ENCODE data around the gene C11orf42.
"Not testable (repeated sequence)": the region's sequence is repeated elsewhere in the genome, so short reads cannot be mapped to it uniquely, and the experiment has no call there.

Gene C11orf42

GRCh38 chr11:6224421-6224820 lies 19.1 kb downstream of the C11orf42 start:
- no peak for DNase-seq

DNA sequence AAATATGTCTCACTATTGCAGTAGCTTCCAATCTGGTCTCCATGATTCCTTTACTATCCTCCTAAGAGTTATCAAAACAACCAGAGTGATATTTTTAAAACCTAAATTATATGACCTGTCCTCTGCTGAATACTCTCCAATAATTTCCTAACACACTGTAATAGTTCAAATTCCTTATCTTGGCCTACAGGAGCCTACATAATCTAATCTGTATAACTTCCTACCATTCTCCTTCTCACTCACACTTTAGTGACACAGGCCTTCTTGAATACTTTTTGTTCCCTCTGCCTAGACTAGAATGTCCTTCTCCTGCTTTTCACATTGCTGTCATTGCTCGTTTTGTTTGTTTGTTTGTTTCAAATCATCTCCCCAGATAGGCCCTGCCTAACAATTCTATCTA lies 19.7 kb downstream of the C11orf42 start:
- no peak for DNase-seq

DNA sequence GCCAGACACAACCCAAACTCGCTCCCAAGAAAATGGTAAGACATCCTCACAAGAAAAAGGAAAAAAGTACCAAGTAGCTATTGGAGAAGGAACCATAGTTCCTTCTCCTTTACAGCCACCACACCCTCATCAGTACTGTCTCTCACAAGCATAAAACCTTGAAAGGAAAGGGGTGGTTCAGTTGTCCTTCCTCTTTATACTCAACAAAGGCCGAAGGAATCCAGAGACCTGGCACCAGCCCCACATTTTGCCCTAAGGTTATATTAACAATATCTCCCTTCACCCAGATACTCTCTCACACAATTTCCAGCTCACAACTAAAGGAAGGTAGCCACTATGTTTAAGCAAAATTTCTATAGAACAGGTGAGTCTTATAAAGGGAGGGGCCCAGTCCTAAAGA lies 20.5 kb downstream of the C11orf42 start:
- DNase-seq, result no peak

DNA sequence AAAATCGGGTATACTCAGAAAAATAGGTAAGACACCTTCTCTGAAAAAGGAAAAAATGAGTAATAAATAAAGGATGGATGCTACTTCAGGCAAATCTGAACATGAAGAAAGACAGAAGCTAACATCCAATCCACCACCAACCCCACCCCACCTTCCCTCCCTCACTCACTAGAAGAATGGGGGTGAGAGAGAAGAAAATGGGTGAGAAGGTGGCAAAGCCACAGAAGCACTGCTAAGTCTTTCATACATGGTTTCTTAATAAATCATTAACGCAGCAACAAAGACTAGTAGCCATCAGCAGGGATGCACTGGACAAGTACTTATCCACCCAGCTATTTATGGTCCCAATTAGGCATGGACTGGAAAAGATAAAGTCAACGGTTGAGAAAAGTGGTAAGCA lies 23.2 kb downstream of the C11orf42 start:
- no peak for DNase-seq

DNA sequence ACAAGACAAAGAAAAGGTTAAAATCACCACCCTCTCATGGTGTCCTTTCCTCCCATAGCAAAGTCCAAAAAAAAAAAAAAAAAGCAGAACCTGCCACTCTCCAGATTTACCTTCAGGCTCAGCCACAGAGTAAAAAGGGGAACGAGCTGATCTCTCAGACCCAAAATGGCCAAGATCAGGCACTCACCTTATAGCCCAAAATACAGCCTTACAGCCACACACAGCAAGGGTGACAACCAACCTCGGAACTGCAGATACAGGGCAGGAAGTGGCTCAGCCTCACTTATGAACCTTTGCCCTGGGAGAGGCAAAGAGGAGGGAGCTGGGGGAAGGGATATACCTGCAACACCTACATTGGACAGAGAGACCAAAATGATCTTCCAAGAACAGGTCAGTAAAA lies 24.6 kb downstream of the C11orf42 start:
- no peak for DNase-seq

DNA sequence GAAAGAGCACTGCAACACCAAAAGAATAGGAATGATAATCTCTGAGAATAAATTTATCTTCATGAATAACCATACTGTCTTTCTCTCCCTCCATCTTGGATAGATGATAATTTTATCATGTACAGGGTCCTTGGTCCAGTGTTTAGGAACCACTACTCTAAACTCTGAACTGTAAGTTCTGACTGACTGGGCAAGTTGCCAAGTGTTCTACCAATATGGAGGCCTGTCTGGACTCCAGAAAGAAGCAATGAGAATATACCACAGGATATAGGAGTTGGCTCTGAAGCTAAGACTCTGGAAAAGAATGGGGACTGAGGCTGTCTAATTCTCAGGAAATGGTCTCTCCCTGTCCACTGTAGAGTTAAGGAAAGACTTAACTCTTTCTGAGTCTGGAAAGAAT lies 27.5 kb downstream of the C11orf42 start:
- no peak for DNase-seq

DNA sequence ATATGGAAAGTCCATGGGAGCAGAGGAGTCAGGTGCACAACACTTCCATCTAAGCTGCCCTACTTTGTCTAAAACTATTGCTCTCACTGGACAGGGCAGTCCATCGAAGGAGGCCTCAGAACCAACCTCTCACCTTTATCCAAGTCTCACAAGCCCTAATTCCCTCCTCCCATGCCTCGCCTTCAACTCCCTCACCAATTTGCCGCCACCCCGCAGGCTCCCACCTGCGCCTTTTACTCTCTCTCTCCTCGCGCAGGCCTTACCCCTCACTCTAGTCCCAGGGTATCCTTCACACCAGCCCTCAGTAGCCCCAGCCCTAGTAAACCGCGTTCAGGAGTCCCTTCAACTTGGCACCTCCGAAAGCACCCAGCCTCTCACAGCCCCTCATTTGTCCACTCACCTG lies 28.6 kb downstream of the C11orf42 start:
- no peak for DNase-seq

DNA sequence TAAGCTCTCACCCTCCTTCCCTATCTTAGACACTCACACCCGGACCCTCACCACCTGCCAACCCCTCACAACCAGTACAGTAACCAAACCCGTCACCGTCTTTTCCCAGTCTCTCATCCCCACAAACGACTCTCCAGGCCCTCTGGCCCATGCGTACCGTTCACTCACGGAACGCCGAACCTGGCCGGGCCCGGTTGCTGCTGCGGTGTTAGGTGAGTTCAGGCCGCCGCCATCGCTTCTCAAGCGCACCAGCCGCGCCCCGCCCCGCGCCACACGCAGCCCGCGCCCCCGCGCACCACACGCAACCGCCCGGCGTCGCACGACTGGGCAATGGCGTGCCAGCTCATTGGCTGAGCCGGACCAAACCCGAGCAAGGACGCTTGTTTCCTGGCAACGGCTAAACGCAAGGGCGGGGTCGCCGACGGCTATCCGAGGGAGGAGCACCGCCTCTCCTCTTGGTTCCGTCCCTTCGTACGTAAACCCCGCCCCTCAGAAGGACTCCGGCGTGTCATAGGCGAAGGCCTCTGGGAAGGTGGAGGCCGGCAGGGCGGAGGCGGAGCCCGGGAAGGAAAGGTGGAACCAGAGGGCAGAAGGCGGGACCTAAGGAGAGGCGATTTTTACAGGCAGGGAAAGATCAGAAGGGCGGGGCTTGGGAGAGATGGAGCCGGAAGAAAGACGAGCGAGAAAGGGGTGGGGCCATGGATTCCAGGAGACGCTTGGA lies 29.2 kb downstream of the C11orf42 start, which contains the start of gene FHIP1B:
TSS of gene FHIP1B (minus strand) at position 250 of the 721 bp plus-strand sequence. CDS start 10,120 bp downstream, outside the sequence.
- peak; percentile 98 for DNase-seq

GRCh38 chr11:6237266-6237665 lies 31.9 kb downstream of the C11orf42 start:
- no peak for DNase-seq

DNA sequence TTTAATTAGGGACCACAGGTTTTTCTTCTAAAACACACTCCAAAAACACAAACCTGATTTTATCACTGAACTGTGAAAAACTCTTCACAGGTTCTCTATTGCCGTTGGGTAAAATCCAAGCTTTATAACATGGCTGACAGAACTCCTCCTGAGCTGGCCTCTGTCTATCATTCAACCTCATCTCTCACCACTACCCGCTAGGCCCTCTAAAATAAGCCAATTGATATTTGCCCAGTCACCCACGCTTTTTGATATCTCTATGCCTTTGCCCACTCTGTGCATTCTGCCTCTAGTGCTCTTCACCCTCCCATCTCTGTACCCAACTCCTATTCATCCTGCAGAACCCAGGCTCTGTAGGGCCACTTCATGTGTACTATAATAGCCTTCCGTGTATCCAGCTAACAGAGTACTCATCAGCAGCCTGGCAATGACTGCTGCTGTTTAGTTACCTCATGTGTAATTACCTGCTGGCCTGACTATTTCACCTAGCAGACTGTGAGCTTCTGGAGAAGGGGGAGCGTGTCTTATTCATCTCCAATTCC lies 32.5 kb downstream of the C11orf42 start:
- no peak for DNase-seq

DNA sequence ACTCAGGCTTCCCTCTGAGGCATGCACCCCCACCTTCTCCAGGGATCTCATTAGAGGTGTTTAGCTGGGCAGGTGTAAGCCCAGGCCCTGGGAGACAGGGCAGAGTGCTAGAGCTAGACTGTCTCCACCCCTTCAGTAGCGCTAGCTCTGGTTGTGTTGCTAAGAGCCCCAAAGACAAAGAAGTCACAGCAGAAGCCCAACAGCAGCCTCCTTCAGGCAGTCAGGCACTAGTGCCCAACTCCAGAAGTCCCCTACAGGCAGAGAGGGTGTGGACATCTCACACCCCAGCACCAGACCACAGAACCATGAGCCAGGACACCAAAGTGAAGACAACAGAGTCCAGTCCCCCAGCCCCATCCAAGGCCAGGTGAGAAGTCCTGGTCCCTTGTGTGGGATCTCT lies 33.5 kb downstream of the C11orf42 start, which contains the start of gene CNGA4:
TSS of gene CNGA4 (plus strand) at position 188 of the 400 bp plus-strand sequence. CDS start at position 306, 118 bp downstream.
- DNase-seq, result no peak

DNA sequence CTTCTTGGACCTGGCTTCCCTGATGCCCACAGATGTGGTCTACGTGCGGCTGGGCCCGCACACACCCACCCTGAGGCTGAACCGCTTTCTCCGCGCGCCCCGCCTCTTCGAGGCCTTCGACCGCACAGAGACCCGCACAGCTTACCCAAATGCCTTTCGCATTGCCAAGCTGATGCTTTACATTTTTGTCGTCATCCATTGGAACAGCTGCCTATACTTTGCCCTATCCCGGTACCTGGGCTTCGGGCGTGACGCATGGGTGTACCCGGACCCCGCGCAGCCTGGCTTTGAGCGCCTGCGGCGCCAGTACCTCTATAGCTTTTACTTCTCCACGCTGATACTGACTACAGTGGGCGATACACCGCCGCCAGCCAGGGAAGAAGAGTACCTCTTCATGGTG lies 34.8 kb downstream of the C11orf42 start:
- no peak for DNase-seq

DNA sequence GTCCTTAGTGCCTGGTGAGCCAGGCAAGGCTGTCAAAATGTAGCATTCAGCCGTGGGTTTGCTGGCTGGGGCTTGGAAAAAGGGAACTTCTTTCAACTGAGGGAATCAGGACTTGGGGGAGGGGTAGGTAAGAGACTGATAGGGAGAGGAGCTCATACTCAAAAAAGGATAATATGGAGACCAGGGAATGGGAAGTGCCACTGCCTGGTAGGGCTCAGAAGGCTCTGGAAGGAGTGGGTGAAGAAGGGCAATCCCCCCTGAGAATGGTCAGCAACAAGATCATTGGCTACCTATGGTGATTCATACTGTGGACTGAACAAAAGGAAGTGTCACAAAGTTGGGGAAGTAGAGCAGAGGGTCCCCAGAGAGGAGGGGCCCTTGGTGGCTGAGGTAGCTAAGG lies 35.4 kb downstream of the C11orf42 start:
- DNase-seq, result no peak

DNA sequence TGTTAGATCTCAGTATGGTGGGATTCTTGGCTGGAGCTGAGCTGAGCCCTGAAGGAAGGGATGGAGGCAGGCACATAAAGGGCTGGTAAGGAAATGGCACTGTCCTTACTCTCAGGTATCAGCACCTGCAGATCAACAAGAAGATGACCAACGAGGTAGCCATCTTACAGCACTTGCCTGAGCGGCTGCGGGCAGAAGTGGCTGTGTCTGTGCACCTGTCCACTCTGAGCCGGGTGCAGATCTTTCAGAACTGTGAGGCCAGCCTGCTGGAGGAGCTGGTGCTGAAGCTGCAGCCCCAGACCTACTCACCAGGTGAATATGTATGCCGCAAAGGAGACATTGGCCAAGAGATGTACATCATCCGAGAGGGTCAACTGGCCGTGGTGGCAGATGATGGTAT lies 36.0 kb downstream of the C11orf42 start:
- no peak for DNase-seq

DNA sequence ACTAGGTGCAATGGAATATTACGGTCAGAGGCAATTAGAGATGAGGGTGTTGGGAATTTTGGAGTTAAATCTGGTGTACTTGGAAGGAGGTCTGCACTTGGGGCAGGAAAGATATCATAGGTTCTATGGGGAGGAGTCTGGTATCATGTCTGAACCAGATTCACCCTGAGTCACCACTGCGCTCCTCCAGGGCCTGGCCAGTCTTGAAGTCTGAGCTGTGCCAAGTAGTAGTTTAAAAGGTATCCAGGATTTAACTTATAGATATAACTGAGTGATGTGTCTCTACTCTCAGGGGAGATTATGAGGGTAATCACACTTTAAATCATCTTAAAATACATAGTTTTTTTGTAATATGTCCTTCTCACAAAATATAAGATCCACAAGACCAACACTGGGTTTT lies 40.2 kb downstream of the C11orf42 start:
- DNase-seq, result no peak

GRCh38 chr11:6248248-6248647 lies 42.9 kb downstream of the C11orf42 start:
- DNase-seq, result no peak

DNA sequence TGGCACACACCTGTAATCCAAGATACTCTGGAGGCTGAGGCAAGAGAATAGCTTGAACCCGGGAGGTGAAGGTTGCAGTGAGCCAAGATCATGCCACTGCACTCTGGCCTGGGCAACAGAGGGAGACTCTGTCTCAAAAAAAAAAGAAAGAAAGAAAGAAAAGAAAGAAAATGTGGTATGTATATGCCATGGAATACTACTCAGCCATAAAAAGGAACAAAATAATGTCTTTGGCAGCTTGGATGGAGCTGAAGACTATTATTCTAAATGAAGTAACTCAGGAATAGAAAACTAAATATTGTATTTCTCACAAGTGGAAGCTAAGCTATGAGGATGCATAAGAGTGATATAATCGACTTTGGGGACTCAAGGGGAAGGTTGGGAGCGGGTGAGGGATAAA lies 43.5 kb downstream of the C11orf42 start:
- not testable (repeated sequence) for DNase-seq

DNA sequence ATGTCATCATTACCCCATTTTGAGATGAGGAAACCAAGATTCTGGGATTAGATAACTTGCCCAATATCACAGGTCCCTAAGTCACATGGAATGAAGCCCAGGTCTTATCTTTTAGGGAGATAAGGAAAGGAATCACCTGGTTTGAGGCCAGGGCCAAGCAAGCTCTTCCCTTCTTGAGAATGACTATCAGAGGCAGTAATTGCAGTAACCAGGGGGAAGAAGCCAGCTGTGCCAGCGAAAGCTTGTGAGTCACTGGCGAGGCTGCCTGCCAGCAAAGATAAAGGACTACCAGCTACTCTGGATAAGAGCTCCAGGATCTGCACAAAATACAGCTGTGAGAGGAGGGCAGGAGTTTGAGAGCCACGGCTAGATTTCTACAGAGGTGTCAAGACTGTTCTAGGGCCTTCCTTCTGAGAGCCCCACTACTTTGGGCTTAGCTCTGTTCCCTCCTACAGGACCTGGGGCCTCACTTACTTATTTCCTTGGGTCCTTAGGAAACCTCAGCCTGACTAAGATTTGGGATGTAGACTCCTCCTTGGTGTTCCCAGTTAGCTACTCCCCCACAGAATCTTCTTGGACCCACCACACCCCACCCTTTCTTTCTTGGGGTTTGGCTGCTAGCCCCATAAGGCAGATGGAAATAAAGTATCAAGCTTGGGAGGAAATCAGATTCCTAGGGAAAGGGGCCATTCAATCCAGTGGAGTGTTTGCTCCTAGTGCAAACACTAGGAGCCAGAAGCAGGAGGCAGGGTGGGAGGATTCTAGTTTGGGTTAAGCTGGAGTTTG lies 44.6 kb downstream of the C11orf42 start:
- DNase-seq, result no peak

DNA sequence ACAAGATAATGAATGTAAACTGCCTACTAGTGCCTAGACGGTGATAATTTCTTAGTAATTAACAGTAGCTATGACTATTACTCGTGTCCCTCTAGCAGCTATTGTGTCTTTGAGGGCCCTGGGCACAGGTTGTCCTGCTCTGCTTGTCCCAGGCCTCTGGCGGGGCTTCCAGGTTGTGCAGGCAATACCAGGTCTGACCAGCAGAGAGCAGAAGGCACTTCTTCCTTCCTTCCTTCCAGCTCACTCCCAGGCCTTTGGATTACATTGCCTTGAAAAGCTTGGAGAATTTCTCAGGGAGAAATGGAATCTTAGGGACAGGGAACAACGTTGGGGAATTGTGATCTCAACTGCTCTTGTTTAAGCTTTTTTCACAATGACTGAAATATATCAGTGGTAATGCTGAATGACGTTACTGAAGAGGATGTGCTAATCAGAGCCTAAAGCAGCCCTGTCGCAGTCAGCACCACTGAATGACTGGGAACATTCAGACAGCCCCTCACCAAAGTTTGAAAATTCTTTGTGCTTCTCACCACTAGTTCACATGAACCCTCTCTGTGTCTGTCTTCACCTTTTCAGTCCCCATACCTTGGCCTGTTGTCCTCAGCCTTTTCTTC lies 45.9 kb downstream of the C11orf42 start:
- no peak for DNase-seq

GRCh38 chr11:6251990-6252473 lies 46.7 kb downstream of the C11orf42 start:
- no peak for DNase-seq

DNA sequence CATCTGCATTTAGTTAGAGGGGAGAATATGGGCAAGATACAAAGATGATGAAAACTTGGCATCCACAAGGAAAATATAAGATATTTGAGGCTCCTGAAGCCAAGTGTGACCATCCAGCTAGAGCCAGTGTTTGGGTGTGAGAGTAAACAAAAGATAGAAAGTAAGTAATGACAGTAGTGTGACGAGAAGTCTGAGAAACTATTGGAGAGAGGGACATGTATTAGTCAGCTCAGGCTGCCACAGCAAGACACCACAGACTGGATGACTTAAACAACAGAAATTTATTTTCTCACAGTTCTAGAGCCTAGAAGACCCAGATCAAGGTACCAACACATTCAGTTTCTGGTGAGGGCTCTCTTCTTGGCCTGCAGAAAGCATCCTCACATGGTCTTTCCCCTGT lies 47.8 kb downstream of the C11orf42 start:
- no peak for DNase-seq

DNA sequence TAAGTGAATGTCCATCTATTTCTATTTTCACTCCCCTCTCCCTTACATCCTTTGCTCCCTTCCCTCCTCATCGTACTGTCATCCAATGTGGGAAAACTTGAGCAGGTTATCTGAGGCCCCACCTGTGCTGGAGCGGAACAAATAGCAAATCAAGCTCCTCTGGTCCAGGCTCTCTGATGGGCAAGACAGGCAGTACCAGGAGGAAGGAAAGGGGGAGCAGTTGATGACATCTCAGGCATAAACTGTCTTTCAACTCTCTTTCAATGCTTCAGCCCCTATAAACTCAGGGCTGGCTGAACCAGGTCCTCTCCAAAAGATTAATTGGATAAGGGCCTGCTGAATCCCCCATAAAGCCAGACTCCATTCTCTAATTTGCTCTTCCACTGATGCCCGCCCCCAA lies 52.8 kb downstream of the C11orf42 start:
- no peak for DNase-seq

DNA sequence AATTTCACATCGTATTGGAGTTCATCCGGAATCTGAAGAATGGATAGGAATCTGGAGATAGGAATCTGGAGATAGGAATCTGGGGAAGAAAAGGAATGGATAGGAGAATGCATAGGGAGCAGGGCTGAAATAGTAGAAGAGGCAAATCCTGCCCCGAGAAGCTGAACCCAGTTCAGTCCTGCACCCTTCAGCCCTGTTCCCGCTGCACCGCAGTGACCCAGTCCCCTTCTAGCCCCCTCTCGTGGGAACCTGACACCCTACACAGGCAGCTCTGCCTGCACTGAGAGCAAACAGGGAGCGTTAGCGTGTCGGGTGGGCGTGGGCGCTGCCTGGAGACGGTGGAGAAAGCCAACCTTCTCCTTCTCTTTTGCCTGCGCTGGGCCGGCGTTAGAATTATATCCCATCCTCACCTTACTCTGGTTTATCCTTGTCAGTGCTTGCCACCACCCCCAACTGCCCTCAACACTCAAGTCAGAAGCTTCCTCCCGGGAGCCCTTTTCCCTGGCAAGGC lies 53.3 kb downstream of the C11orf42 start:
- no peak for DNase-seq

Measured in NCI-H1417 treated with DMSO at 0.1 percent for 48 hours (cell line).